NOMO-1 (cell line): ENCODE results near the gene TTC7B.
"Not testable (repeated sequence)": the region's sequence is repeated elsewhere in the genome, so short reads cannot be mapped to it uniquely, and the experiment has no call there.

Source experiments
- DNase-seq, 2 experiments: peaks; one replicate each; lab custom pipeline; 2025; ENCODE audit not compliant: unreplicated experiment in 2 of 2; lab: John Stamatoyannopoulos, UW

Gene TTC7B

DNA sequence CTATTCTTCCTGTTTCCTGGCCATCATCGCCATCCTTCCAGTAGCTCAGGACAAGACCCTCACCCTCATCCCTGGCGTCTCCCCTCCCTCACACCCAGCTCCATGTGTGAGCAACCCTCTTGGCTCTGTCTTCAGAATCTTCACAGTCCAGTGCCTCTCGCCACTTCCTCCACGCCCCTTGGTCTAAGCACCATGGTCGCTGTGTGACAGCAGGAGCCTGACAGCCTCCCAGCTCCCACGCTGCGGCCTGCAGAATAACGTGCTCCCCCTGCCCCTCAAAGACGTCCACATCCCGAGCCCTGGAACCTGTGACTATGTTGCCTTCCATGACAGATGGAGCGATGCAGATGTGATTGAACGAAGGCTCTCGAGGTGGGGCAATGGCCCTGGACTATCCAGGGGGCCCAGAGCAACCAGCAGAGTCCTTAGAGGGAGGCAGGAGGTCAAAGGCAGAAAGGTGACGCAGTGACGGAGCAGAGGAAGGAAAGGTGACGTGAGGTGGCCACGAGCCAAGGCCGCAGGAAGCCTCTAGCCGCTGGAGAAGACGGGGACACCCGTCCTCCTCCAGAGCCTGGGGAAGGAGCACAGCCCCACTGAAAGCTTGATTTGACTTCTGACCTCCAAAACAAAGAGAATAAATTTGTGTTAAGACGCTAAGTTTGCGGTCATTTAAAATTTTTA is 279.6 kb downstream of the TTC7B start:
- DNase-seq, result no peak

DNA sequence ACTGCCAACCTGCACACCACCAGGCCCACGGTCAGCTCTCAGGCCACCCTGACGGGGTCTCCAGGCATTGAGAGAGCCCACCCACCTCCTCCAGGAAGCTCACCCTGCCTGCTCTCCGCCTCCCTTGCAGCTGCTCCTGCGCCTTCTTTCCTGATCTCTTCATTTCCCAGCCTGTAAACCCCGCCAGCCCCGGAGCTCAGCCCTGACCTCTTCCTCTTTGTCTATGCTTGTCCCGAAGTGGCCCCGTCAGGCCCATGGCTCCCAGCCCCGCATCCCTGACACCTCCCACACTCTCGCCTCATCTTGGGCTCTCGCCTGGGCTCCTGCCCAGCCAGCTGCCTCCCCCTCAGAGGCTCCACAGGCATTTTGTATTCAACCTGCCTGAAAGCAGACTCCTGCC is 280.1 kb downstream of the TTC7B start:
- no peak for DNase-seq

DNA sequence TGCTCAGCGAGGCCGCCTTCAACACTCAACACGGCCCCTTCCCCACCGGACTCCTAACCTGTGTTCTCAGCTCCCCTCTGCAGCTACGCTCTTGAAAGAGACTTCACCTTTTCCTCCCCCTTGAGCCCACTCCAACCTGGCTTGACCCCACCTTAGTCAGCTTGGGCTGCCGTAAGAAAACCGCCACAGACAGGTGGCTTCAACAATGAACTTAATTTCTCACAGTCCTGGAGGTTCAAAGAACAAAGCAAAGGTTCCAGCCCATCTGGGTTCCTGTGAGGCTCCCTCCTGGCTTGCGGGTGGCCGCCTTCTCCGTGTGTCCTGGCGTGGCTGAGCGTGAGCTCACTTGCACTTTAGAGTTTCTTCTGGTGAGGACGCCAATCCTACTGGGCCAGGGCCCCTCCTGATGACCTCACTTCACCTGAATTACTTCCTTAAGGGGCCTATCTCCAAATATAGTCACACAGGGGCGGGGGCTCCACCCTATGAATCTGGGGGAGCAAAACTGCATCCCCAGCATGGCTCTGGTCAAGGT is 280.6 kb downstream of the TTC7B start:
- no peak for DNase-seq

DNA sequence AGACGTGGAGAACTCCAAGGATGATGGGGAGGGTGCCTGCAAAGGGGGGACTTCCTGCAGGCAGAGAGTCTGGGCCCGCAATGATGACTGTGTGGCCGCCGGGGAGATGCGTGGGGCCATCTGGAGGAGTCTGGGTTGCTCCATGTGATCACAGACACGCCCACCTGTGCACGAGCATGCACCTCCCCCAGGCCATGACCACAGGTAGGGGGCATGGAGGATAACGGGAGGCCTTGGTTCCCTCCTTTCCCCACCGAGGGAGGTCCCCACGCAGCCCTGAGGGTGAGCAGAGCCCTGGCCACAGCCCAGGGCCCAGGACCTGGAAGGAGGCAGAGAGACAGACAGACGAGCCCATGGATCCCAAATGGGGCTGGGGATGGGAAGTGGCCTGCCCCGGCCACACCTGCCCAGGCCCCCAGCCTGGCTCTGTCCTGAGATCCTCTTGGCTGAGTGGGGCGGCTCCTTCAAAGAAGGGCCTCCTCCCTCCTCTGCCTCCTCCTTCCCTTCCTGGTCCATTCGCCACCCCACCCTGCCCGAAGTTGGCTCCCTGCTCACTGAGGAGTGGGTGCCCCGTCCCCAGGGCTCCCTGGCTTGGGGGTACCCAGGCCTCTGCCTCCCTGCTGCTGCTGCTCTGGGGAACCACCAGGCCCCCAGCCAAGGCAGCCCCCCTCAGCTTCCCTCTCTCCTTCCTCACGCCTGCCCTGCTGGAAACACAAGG is 281.2 kb downstream of the TTC7B start:
- no peak for DNase-seq

DNA sequence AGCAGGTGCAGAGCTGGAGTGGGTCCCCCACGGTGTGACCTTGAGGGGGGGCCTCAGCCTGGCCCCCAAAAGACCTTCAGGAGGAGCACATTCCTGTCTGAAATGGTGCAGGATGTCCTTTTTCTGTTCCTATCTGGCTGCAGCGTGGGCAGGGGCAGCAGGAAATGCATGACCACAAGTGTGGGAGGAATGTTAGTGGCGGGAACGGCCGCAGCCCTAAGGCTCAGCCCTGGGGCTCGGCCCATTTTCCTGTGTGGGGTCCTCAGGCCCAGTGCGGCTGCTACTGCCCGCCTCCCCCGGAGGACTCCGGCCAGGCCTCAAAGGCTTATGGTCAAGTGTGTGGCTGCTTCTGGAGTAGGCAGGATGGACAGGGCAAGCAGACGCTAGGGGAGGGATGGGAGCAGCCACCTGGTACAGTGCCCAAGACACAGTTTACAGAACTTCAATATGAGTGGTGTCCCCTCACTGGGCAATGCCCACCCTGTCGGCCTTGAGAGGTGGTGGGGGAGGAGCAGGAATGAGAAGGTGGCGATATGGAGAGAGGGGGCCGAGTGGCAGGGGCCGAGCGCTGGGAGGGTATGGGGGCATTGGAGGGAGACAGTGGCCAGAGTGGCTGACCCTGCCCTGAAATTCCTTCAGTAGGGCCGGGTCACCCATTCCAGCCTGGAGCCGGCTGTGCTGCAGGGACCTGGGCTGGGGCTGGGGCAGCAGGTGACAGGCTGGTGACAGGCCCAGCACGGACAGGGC is 282.0 kb downstream of the TTC7B start:
- no peak for DNase-seq

DNA sequence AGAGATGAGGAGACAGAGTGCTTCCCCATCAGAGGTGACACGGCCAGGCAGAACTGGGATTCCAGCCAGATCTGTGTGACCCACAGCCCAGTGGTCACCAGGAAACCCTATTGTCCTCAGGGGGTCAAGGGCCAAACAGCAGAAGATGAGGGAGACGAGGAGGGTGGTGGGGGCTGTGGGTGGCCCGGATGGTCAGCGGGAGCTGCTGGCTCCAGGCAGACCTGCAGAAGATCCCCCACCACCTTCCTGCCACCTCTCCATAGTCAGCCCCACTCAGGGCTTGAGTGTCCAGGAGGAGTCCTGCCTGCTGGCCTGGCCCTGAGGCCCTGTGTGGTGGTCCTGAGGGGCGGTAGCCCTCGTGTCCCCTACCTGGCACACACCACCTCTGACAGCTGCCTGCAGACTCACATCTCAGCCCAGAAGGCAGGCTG is 282.6 kb downstream of the TTC7B start:
- no peak for DNase-seq

DNA sequence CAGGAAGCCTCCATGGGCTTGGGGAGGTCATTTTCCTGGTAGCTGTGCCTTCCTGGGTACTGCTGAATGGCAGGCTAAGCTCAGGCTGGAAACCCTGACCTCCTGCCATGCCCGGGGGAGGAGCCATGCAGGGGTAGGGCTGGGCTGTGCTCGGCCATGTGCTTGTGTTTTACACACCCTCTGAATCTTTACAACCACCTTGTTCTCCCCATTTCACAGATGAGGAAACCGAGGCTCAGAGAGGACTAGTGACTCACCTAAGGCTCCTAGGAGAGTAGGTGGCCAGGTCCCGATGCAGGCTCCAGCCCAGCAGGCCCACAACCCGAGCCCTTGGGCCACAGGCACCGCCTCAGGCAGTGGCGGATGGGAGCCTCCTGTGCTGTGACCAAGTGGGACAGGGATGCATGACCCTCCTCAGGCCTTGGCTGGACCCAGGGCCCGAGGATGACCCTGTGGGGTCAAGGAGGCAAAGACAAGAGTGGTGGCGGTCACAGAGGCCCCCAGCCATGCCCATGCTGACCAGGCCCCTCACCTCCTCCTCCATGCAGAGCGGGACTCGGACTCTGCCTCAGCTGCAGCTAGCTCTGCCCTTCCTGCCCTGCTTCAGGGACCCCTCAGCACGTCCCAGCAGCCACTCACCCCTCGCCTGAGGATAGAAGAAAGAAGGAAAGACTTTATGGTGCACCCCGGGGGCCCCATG is 283.3 kb downstream of the TTC7B start:
- no peak for DNase-seq

DNA sequence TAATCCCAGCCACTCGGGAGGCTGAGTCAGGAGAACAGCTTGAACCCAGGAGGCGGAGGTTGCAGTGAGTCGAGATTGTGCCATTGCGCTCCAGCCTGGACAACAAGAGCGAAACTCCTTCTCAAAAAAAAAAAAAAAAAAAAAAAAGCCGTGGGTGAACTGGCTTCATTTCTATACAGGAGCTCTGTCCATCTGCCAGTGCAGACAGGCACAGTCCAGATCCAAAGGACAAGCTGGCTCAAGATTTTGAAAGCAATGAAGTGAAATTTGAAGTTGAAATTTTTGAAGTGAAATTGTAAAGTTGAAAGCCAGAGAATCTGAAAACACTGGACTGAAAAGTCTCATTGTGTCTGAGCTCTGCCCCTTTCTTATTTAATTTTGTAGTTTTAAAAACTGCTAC is 284.7 kb downstream of the TTC7B start:
- DNase-seq, result no peak

DNA sequence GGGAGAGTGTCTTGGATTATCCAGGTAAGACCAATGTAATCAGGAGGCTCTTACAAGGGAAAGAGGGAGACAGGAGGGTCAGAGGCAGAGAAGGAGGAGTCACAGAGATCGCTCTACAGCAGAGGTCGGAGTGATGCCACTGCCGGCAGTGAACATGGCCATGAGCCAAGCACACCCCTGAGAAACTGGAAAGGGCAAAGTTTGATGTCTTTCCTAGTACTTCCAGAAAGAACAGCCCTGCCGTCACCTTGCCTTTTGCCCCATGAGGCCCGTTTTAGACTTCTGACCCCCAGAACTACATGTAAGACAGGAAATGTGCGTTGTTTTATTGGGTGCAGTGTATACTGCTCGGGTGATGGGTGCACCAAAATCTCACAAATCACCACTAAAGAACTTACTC is 285.7 kb downstream of the TTC7B start:
- no peak for DNase-seq

DNA sequence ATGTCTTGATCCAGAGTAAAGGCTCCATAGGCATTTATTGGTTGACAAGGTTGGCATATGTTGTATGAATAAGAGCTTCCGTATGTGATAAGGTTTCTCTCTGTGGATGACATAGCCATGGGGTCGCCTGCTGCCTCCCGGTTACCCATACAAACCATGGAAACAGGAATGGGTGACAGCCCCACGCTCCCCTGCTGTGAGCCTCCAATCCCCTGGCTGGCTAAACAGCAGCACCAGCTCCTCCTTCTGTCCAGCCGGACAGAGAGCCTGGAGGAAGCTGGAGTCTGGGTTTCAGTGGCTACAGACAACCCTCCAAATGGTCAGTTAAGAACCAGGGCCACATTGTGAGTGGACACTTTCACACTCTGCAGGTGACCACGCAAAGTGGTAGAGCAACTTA is 288.3 kb downstream of the TTC7B start:
- DNase-seq, result no peak

DNA sequence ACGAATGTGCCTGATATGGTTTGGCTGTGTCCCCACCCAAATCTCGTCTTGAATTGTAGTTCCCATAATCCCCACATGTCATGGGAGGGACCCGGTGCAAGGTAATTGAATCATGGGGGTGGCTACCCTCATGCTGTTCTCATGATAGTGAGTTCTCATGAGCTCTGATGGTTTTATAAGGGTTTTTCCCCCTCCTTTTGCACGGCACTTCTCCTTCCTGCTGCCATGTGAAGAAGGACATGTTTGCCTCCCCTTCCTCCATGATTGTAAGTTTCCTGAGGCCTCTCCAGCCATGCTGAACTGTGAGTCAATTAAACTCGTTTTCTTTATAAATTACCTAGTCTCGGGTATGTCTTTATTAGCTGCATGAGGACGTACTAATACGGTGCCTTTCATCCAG is 289.7 kb downstream of the TTC7B start:
- not testable (repeated sequence) for DNase-seq

DNA sequence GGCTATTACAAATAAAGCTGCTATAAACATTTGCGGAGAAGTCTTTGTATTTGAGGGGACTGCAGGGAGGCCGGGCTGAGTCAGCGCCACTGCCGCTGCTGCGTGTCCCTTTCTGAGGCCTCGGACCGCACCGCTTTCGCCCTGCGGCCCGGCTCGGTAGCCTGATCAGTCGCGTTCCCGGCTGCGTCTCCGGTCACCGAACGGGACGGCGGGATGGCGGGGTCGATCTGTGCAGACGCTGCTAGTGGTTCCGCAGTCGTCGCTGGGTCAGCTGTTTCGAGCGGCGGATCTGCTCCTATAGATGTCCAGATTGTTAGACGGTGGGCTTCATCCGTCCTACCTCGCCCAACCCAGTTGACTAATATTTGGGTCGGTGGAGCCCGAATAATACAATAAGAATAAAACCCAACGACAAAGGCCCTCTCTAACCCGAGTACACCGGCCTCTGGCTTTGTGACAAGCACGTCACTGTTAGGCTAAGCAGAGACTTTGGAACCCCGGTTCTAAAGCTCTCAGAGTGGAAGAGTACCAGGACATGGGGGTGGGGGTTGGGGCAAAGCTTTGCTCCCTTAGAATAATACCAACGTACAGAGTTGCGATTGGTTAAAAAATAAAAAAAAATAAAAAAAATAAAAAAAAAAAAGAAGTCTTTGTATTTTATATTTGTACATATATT is 290.7 kb downstream of the TTC7B start:
- DNase-seq, result not testable (repeated sequence)

DNA sequence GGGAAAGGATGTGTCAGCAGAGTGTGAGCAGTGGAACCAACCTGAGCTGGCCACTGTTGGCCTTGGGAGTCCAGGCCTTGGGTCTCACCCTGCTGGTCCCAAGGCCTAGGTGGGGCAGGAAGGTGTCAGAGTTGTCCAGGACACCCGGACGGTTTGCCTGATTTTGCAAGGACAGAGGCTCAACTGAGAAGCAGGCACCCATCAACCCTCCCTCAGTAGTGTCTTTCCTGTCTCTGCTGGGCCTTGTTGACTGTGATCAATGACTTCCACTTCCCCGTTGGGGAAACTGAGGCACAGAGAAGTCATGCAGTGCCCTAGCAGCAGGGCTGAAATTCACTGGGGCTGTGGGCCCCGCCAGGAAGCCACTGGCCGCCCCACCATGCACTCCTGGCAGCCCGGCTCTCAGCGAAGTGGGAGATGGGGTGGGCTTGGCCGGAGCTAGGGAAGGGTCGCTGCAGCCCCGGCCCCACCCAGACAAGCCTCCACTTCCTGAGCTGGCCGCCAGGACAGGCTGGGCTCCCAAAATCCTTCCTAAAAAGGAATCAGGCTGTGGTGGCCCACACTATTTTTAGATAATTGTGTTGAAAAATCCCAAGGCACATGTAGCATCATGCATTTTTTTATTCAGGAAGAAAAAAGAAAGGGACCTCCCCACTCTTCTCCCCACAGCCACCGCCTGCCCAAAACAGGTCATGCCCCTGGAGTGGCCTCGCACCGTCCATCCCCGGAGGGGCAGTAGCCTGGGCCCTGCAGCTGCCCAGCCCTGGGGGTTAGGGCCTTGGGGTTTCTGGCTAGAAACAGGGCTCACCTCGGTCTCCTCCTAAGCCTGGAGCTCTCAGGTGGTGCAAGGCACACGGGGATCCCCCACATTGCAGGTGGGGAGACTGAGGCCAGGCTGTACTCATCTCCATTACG is 292.0 kb downstream of the TTC7B start:
- DNase-seq, result no peak

DNA sequence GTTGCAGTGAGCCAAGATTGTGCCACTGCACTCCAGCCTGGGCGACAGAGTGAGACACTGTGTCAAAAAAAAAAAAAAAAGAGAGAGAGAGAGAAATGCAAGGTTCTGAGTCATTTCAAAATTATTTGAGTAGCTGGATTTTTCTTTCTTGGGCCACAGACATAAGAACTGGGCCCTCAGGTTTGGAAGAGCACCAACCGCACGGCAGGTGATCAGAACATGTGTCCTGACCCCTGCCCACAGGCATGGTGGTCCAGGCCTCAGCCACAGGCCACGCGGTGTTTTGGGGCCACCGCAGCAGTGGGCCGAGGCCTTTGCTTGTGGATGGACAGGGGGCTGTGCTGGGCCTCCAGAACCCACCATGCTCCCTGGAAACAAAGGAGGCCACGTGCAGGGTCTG is 292.7 kb downstream of the TTC7B start:
- no peak for DNase-seq

DNA sequence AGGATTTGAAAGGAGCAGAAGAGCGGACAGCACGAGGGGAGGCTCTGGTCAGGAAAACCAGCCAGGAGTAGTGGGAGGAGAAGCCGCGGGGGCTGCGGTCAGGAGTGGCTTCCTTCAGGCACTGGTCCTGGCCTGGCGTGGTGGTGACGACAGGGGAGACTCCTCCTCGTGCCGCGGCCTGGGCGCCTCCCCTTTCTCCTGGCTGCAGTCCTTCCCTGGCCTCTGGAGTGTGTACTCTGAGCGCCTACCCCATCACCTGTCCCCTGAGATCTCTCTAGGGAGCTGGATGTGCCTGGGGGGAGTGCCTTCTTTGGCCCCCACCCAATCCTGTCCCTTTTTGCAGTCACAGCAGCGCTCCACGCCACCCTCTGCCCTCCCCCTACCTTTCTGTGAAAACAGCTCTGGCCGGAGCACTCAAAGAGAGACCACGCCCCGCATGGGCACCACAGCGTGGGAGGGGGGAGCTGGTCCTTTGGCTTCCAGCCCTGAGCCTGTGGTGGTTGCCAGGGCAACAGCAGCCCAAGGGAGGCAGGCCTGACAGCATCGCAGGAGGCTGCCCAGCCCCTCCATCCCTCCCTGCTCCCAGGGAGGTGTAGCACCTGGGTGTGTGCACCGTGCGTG is 293.5 kb downstream of the TTC7B start:
- DNase-seq, result no peak

DNA sequence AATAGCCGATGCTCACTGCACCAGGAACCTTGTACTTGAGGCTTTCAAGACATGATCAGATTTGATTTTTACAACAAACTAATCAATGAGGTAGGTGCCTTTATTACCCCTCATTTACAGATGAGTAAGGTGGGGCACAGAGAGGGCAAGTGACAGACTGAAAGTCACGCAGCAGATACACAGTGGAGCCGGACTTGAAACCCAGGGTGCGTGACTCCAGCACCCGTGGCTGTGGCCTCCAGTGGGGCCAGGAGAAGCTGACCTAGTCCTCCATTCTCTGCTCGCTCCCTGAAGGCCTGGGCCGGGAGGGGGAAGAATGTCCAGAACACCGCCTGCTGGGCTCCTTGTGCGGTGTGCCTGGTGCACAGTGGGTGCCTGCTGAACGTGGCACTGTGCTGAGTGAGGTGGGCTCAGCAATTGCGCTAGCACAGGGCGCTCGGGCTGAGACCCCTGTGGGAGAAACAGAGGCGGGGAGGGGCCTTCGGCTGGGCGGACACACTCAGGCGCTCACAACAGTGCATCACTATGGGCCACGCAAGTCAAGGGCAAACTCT is 294.2 kb downstream of the TTC7B start:
- no peak for DNase-seq

DNA sequence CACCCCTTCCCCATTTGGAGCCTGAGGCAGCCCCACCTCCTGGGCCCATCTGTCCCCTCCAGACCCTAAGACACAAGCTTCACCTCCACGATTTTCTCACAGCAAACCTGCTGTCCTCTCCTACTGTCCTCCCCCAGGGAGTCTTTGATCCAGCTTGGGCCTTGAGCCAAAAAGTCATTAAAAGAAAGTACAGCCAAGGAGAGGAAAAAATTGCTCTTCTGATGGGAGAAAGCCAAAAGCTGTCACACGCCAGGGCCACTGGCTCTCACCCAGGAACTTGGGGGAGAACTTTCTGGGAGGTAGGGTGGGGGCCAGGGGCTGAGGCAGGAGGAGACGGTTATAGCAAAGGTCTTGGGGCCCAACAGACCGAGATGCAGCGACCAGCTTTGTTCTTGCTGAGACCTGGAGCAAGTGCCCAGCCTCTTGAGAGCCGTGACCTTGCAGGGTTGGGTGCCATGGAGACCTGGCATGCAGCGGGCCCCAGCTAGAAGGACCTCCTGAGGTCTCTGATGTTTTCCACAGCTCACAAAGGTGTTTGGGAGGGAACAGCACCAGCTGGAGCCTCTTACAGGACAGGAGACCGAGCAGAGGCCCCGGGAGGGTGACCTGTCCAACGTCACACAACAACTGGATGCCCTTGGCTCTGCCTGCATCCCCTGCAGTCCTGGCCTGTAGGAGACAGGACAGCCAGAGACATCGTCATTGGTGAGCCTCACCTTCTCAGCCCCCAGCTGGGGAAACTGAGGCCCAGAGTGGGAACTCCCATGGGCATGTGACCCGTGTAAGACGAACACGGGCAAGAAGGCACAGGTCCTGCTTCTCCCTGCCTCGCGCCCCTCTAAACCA is 294.9 kb downstream of the TTC7B start:
- DNase-seq, result no peak

DNA sequence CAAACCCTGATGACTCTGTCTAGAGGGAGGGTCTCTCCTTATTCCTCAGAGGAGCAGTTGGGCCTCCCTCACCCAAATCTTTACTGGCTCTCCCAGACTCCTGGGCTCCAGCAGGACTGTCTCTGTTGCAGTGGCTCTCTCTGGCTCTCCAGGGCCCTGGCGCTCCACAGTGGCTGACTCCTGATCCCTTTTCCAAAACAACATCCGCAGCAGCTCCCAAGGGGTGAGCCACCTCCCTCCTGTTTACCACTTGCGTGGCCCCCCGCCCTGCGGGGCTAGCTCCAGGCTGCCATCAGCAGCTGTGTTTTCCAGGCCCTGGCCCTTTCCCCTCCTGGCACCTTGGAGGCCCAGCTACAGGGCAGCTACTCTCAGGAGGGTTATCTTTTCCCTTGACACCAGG is 295.9 kb downstream of the TTC7B start:
- DNase-seq, result no peak
